ENCODE measurements around the gene XRN2. TPM values are rescaled to one million over a fixed set of nuclear protein-coding genes. Genes with fewer than 3 reads are reported as not detected.
A peak's percentile ranks its signal among the peaks of the same experiment; 100 is the strongest.

XRN2 gene
- total RNA-seq, 1 experiment from 2014 or later = 118 TPM

GRCh38 chr20:21262812-21263211 is 40.3 kb upstream of the XRN2 start (continued):
- TF ChIP-seq ZNF281 (CRISPR knock-in tag; IDR thresholded peaks at IDR 0.05) = no peak
- no peak for TF ChIP-seq TEAD1 (CRISPR knock-in tag; IDR thresholded peaks at IDR 0.05)
- no peak for TF ChIP-seq CREB1 (CRISPR knock-in tag; IDR thresholded peaks at IDR 0.05)
- no peak for TF ChIP-seq TCF7 (CRISPR knock-in tag; IDR thresholded peaks at IDR 0.05; ENCODE audit: low read depth)
- no peak for TF ChIP-seq FOXP1 (CRISPR knock-in tag; IDR thresholded peaks at IDR 0.05; ENCODE audit: borderline replicate concordance)
- no peak for TF ChIP-seq ZNF263 (CRISPR knock-in tag; IDR thresholded peaks at IDR 0.05; ENCODE audit: low read depth)

GRCh38 chr20:21265261-21266190 is 37.6 kb upstream of the XRN2 start:
- ChIA-PET CTCF (interaction anchor here (1.0 to 1.7 kb wide), 3 partner anchors 23 to 255 kb away, joined by 4 to 6 read pairs (median 5); no protein-coding TSS in a partner anchor), POLR2A (no interaction called here)
- H3K4me1 Mint-ChIP-seq = 0 out of 2 replicates have a peak, but pooled peaks cover 3% of the 10 kb centered on the region
- ATAC-seq (peak; percentile 36), DNase-seq (ENCODE audit: low spot score) (no peak)
- H3K27ac Mint-ChIP-seq = no peak overlapping the region
- peaks cover 5% of the 10 kb centered on the region; the same call in 1 of the 2 replicates for H3K36me3 Mint-ChIP-seq
- peaks cover 17% of the 10 kb centered on the region for H3K9me3 Mint-ChIP-seq
- no peak overlapping the region for H3K4me3 Mint-ChIP-seq
- H3K27me3 Mint-ChIP-seq (ENCODE audit: low read depth) = no peaks in the 10 kb centered on the region; the same call in 1 of the 2 replicates
- TF ChIP-seq, protein P1, sequence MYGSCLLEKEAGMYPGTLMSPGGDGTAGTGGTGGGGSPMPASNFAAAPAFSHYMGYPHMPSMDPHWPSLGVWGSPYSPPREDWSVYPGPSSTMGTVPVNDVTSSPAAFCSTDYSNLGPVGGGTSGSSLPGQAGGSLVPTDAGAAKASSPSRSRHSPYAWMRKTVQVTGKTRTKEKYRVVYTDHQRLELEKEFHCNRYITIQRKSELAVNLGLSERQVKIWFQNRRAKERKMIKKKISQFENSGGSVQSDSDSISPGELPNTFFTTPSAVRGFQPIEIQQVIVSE (CRISPR knock-in tag; IDR thresholded peaks at IDR 0.05; ENCODE audit: borderline replicate concordance) = no peak
- TF ChIP-seq ZNF396 (CRISPR knock-in tag; IDR thresholded peaks at IDR 0.05; ENCODE audit: borderline replicate concordance) (no peak), FOXK1 (CRISPR knock-in tag; IDR thresholded peaks at IDR 0.05) (no peak), FOXP4 (CRISPR knock-in tag; IDR thresholded peaks at IDR 0.05) (no peak), JUN (CRISPR knock-in tag; IDR thresholded peaks at IDR 0.05) (no peak), EMX1 (CRISPR knock-in tag; IDR thresholded peaks at IDR 0.05) (no peak), CTCF (IDR thresholded peaks at IDR 0.05) (no peak), ETV6 (CRISPR knock-in tag; IDR thresholded peaks at IDR 0.05) (no peak), GRHL2 (CRISPR knock-in tag; IDR thresholded peaks at IDR 0.05; ENCODE audit: insufficient replicate concordance, severe bottlenecking) (no peak), CREM (CRISPR knock-in tag; IDR thresholded peaks at IDR 0.05) (no peak), CREB1 (CRISPR knock-in tag; IDR thresholded peaks at IDR 0.05) (no peak)
- TF ChIP-seq, protein P2, sequence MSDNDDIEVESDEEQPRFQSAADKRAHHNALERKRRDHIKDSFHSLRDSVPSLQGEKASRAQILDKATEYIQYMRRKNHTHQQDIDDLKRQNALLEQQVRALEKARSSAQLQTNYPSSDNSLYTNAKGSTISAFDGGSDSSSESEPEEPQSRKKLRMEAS (CRISPR knock-in tag; IDR thresholded peaks at IDR 0.05) = no peak
- TF ChIP-seq, protein P3, sequence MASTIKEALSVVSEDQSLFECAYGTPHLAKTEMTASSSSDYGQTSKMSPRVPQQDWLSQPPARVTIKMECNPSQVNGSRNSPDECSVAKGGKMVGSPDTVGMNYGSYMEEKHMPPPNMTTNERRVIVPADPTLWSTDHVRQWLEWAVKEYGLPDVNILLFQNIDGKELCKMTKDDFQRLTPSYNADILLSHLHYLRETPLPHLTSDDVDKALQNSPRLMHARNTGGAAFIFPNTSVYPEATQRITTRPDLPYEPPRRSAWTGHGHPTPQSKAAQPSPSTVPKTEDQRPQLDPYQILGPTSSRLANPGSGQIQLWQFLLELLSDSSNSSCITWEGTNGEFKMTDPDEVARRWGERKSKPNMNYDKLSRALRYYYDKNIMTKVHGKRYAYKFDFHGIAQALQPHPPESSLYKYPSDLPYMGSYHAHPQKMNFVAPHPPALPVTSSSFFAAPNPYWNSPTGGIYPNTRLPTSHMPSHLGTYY (CRISPR knock-in tag; IDR thresholded peaks at IDR 0.05) = no peak
- TF ChIP-seq, protein P4, sequence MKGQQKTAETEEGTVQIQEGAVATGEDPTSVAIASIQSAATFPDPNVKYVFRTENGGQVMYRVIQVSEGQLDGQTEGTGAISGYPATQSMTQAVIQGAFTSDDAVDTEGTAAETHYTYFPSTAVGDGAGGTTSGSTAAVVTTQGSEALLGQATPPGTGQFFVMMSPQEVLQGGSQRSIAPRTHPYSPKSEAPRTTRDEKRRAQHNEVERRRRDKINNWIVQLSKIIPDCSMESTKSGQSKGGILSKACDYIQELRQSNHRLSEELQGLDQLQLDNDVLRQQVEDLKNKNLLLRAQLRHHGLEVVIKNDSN (CRISPR knock-in tag; IDR thresholded peaks at IDR 0.05) = no peak
- TF ChIP-seq, protein P5, sequence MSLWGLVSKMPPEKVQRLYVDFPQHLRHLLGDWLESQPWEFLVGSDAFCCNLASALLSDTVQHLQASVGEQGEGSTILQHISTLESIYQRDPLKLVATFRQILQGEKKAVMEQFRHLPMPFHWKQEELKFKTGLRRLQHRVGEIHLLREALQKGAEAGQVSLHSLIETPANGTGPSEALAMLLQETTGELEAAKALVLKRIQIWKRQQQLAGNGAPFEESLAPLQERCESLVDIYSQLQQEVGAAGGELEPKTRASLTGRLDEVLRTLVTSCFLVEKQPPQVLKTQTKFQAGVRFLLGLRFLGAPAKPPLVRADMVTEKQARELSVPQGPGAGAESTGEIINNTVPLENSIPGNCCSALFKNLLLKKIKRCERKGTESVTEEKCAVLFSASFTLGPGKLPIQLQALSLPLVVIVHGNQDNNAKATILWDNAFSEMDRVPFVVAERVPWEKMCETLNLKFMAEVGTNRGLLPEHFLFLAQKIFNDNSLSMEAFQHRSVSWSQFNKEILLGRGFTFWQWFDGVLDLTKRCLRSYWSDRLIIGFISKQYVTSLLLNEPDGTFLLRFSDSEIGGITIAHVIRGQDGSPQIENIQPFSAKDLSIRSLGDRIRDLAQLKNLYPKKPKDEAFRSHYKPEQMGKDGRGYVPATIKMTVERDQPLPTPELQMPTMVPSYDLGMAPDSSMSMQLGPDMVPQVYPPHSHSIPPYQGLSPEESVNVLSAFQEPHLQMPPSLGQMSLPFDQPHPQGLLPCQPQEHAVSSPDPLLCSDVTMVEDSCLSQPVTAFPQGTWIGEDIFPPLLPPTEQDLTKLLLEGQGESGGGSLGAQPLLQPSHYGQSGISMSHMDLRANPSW (CRISPR knock-in tag; conservative IDR thresholded peaks at IDR 0.05; ENCODE audit: low read depth) = no peak
